Neural cell (in vitro differentiated cells): ENCODE measurements around the gene WFDC10A. TPM values are rescaled to one million over a fixed set of nuclear protein-coding genes. Genes with fewer than 3 reads are reported as not detected.
"Not testable (repeated sequence)": the region's sequence is repeated elsewhere in the genome, so short reads cannot be mapped to it uniquely, and the experiment has no call there.

Experiments
- H2AFZ ChIP-seq: fragments of 200-600, 300-800 bp; sonication (generic), shearing (Covaris generic); 2 replicates; pipeline ENCODE4 v1.6.0; 2014; ENCODE audit warnings: low read depth, mild to moderate bottlenecking, antibody characterized with exemption, low read length, moderate library complexity
- H3F3A ChIP-seq: fragments of 200-600 bp; shearing (Covaris generic); 2 replicates; pipeline ENCODE4 v1.6.1; 2016; ENCODE audit warnings: mild to moderate bottlenecking, moderate library complexity, mixed read lengths, antibody characterized with exemption, low read length; ENCODE audit not compliant: insufficient read depth, poor library complexity, severe bottlenecking
- H3K27ac ChIP-seq: fragments of 200-600, 300-800 bp; sonication (generic), shearing (Covaris generic); 2 replicates; pipeline ENCODE4 v1.5.1; 2014; ENCODE audit warnings: mild to moderate bottlenecking, low read length, moderate library complexity
- H3K27me3 ChIP-seq: fragments of 300-800, 200-600 bp; sonication (generic), shearing (Covaris generic); 2 replicates; pipeline ENCODE4 v1.6.0; 2014; ENCODE audit warnings: mild to moderate bottlenecking, low read depth, low read length, moderate library complexity; ENCODE audit not compliant: insufficient read depth
- H3K36me3 ChIP-seq: fragments of 300-800, 200-600 bp; sonication (generic), shearing (Covaris generic); 2 replicates; pipeline ENCODE4 v1.5.1; 2014; ENCODE audit warnings: mild to moderate bottlenecking, antibody characterized with exemption, low read length, moderate library complexity; ENCODE audit not compliant: insufficient read depth
- H3K4me2 ChIP-seq: fragments of 300-800, 200-600 bp; sonication (generic), shearing (Covaris generic); 2 replicates; pipeline ENCODE4 v1.6.0; 2014; ENCODE audit warnings: mild to moderate bottlenecking, low read length
- H3K4me3 ChIP-seq: fragments of 300-800, 200-600 bp; sonication (generic), shearing (Covaris generic); 2 replicates; pipeline ENCODE4 v1.5.1; 2014; ENCODE audit warnings: mild to moderate bottlenecking, low read length, moderate library complexity
- H3K79me2 ChIP-seq: fragments of 200-600 bp; shearing (Covaris generic); replicated peaks from 2 replicates; pipeline ENCODE4 v1.6.0; 2014; ENCODE audit warnings: mild to moderate bottlenecking, low read length, moderate library complexity; ENCODE audit not compliant: insufficient read depth
- H3K9ac ChIP-seq: fragments of 300-800, 200-600 bp; sonication (generic), shearing (Covaris generic); 2 replicates; pipeline ENCODE4 v1.6.1; 2016; ENCODE audit warnings: mild to moderate bottlenecking, low read length, mixed read lengths
- H3K9me2 ChIP-seq: fragments of 200-600 bp; shearing (Covaris generic); 2 replicates; pipeline ENCODE4 v1.6.1; 2016; ENCODE audit warnings: mild to moderate bottlenecking, low read length, mixed read lengths; ENCODE audit not compliant: insufficient read depth
- H3K9me3 ChIP-seq: fragments of 200-600, 300-800 bp; sonication (generic), shearing (Covaris generic); 2 replicates; pipeline ENCODE4 v1.6.1; 2016; ENCODE audit warnings: mild to moderate bottlenecking, mixed run types, low read length, moderate library complexity, mixed read lengths
- H4K20me1 ChIP-seq: fragments of 200-600 bp; shearing (Covaris generic); 2 replicates; pipeline ENCODE4 v1.6.1; 2016; ENCODE audit warnings: mild to moderate bottlenecking, mixed run types; ENCODE audit not compliant: insufficient read depth
- EP300 ChIP-seq: fragments of 450-650 bp; conservative IDR thresholded peaks from 2 replicates; pipeline ENCODE4 v1.6.1; 2014; ENCODE audit warnings: antibody characterized with exemption, mild to moderate bottlenecking, moderate library complexity; ENCODE audit not compliant: poor library complexity, severe bottlenecking
- EZH2 ChIP-seq: fragments of 200-600, 300-800 bp; shearing (Covaris generic), sonication (generic); IDR thresholded peaks from 2 replicates; pipeline ENCODE4 v1.6.1; 2014; ENCODE audit warnings: antibody characterized with exemption, low read length, borderline replicate concordance, mild to moderate bottlenecking; ENCODE audit not compliant: insufficient read depth, poor library complexity, severe bottlenecking
- MXI1 ChIP-seq: fragments of 450-650 bp; conservative IDR thresholded peaks from 2 replicates; pipeline ENCODE4 v1.6.1; 2014; ENCODE audit warnings: antibody characterized with exemption, mild to moderate bottlenecking; ENCODE audit not compliant: poor library complexity, severe bottlenecking
- POLR2AphosphoS5 ChIP-seq: IDR thresholded peaks from 2 replicates; pipeline ENCODE4 v1.6.1; 2012
- RAD21 ChIP-seq: fragments of 450-650 bp; conservative IDR thresholded peaks from 2 replicates; pipeline ENCODE4 v1.6.1; 2014; ENCODE audit warnings: antibody characterized with exemption, mild to moderate bottlenecking, moderate library complexity
- SMC3 ChIP-seq: fragments of 450-650 bp; conservative IDR thresholded peaks from 2 replicates; pipeline ENCODE4 v1.6.1; 2014; ENCODE audit warnings: antibody characterized with exemption, mild to moderate bottlenecking, moderate library complexity; ENCODE audit not compliant: poor library complexity
- TAF1 ChIP-seq: IDR thresholded peaks from 2 replicates; pipeline ENCODE4 v1.6.1; 2012; ENCODE audit warnings: low read depth
- polyA plus RNA-seq: library from polyadenylated mRNA; depleted of rRNA; stranded (reverse); fragments of >200 nt; gene quantifications from 2 replicates; pipeline ENCODE4 v1.2.3, GENCODE V29; 2014
- TF ChIP-seq, protein P1 (sequence below): fragments of 450-650 bp; IDR thresholded peaks from 2 replicates; pipeline ENCODE4 v1.5.1; 2014; ENCODE audit warnings: antibody characterized with exemption, mild to moderate bottlenecking, moderate library complexity; ENCODE audit not compliant: poor library complexity, severe bottlenecking
- TF ChIP-seq, protein P2 (sequence below): IDR thresholded peaks from 2 replicates; pipeline ENCODE4 v1.6.1; 2012; ENCODE audit warnings: borderline replicate concordance

The WFDC10A gene
- polyA plus RNA-seq, 1 donor from 2014 or later: not detected

DNA sequence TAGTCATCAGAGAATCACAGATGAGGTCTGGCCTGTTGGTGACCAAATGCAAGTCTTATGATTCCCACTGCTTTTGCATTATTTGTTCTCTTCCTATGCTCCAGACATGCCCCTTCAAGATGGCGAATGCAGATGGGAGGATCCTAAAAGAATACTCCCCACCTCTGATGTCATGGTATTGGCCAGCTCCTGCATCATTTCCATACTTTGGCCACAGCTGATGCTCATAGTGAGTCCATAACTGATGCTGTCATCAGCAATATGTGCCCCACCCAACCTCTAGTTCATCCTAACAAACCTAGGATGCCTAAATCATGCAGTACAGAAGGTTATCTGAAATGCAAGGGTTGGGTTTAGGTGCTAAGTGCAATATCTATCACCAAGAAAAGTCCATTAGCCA lies 7.0 kb downstream of the WFDC10A start:
- Histone ChIP-seq H3F3A (no peaks in the 10 kb centered on the region), H4K20me1 (no peaks in the 10 kb centered on the region), H3K79me2 (no peaks in the 10 kb centered on the region), H3K27me3 (no peaks in the 10 kb centered on the region), H3K9ac (no peak overlapping the region), H3K4me3 (no peak overlapping the region), H2AFZ (no peak overlapping the region), H3K36me3 (no peaks in the 10 kb centered on the region), H3K9me2 (no peaks in the 10 kb centered on the region), H3K9me3 (no peaks in the 10 kb centered on the region), H3K4me2 (no peak overlapping the region), H3K27ac (no peak overlapping the region)
- TF ChIP-seq POLR2AphosphoS5: no peak
- no peak for TF ChIP-seq MXI1
- TF ChIP-seq EZH2: no peak
- TF ChIP-seq EP300: no peak
- TF ChIP-seq SMC3: no peak
- no peak for TF ChIP-seq TAF1
- no peak for TF ChIP-seq RAD21
- TF ChIP-seq, protein P1, sequence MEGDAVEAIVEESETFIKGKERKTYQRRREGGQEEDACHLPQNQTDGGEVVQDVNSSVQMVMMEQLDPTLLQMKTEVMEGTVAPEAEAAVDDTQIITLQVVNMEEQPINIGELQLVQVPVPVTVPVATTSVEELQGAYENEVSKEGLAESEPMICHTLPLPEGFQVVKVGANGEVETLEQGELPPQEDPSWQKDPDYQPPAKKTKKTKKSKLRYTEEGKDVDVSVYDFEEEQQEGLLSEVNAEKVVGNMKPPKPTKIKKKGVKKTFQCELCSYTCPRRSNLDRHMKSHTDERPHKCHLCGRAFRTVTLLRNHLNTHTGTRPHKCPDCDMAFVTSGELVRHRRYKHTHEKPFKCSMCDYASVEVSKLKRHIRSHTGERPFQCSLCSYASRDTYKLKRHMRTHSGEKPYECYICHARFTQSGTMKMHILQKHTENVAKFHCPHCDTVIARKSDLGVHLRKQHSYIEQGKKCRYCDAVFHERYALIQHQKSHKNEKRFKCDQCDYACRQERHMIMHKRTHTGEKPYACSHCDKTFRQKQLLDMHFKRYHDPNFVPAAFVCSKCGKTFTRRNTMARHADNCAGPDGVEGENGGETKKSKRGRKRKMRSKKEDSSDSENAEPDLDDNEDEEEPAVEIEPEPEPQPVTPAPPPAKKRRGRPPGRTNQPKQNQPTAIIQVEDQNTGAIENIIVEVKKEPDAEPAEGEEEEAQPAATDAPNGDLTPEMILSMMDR: no peak
- TF ChIP-seq, protein P2, sequence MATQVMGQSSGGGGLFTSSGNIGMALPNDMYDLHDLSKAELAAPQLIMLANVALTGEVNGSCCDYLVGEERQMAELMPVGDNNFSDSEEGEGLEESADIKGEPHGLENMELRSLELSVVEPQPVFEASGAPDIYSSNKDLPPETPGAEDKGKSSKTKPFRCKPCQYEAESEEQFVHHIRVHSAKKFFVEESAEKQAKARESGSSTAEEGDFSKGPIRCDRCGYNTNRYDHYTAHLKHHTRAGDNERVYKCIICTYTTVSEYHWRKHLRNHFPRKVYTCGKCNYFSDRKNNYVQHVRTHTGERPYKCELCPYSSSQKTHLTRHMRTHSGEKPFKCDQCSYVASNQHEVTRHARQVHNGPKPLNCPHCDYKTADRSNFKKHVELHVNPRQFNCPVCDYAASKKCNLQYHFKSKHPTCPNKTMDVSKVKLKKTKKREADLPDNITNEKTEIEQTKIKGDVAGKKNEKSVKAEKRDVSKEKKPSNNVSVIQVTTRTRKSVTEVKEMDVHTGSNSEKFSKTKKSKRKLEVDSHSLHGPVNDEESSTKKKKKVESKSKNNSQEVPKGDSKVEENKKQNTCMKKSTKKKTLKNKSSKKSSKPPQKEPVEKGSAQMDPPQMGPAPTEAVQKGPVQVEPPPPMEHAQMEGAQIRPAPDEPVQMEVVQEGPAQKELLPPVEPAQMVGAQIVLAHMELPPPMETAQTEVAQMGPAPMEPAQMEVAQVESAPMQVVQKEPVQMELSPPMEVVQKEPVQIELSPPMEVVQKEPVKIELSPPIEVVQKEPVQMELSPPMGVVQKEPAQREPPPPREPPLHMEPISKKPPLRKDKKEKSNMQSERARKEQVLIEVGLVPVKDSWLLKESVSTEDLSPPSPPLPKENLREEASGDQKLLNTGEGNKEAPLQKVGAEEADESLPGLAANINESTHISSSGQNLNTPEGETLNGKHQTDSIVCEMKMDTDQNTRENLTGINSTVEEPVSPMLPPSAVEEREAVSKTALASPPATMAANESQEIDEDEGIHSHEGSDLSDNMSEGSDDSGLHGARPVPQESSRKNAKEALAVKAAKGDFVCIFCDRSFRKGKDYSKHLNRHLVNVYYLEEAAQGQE: no peak

DNA sequence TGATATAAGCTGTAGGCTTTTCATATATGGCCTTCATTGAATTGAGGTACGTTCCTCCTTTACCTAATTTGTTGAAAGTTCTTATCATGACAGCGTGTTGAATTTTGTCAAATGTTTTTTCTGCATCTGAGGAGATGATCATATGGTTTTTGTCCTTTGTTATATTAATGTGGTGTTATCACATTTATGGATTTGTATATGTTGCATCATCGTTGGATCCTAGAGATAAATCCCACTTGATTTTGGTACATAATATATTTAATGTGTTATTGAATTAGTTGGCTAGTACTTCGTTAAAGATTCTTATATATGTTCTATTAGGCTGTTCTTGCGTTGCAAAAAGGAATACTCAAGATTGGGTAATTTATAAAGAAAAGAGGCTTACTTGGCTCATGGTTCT lies 10.1 kb downstream of the WFDC10A start:
- no peak overlapping the region for H3K4me2 ChIP-seq
- H2AFZ ChIP-seq: no peak overlapping the region
- H3K4me3 ChIP-seq: no peak overlapping the region
- TF ChIP-seq MXI1 (no peak), SMC3 (no peak), RAD21 (no peak), EP300 (no peak), EZH2 (no peak), TAF1 (no peak), POLR2AphosphoS5 (no peak)
- TF ChIP-seq, protein P2: no peak
- TF ChIP-seq, protein P1: no peak
- no peaks in the 10 kb centered on the region for H3K36me3 ChIP-seq
- H3K27ac ChIP-seq: no peak overlapping the region
- no peaks in the 10 kb centered on the region for H3K79me2 ChIP-seq
- H3K9me3 ChIP-seq: no peaks in the 10 kb centered on the region
- no peaks in the 10 kb centered on the region for H3K27me3 ChIP-seq
- no peaks in the 10 kb centered on the region for H4K20me1 ChIP-seq
- no peak overlapping the region for H3K9ac ChIP-seq
- H3F3A ChIP-seq: no peaks in the 10 kb centered on the region
- H3K9me2 ChIP-seq: no peaks in the 10 kb centered on the region

DNA sequence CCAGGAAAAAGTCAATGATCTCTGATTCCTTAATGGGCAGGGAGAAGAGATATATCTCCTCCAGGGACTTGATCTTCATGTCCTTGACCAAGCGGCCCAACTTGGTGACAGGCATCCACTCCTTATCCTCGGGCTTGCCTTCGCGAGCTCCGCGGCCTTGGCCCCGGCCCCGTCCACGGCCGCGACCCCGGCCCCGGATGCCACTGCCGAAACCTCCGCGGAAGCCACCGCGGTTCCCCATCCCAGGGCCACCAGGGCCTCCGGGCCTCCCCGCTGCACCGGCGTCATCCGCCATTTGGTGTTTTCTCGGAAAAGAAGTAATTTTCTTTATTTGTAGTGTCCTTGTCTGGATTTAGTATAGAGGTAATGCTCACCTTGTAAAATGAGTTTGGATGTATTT lies 11.5 kb downstream of the WFDC10A start:
- H3K27me3 ChIP-seq, H2AFZ ChIP-seq, H3K36me3 ChIP-seq, H3K4me3 ChIP-seq, H3F3A ChIP-seq, H3K9ac ChIP-seq, H3K27ac ChIP-seq, H3K79me2 ChIP-seq, H4K20me1 ChIP-seq, H3K9me2 ChIP-seq, H3K4me2 ChIP-seq, H3K9me3 ChIP-seq: not testable (repeated sequence)
